A549 treated with AZD9567 at 1 μM for 4 hours (cell line): Measurements from ENCODE around the gene SCN4B. TPM values are rescaled to one million over a fixed set of nuclear protein-coding genes. Genes with fewer than 3 reads are reported as not detected.

Source experiments
- total RNA-seq: library from RNA; stranded (reverse); fragments of 200-300 nt; extraction: Qiagen RNA extraction; gene quantifications from 5 replicates; pipeline ENCODE4 v1.2.3, GENCODE V29; 2022; ENCODE audit not compliant: insufficient read depth

Gene SCN4B
- total RNA-seq = 0.02 to 0.05 TPM (median 0.03 TPM) in 3 of 5 replicates, not detected in the others

GRCh38 chr11:118152552-118153471 is at the start of gene SCN4B:
Gene SCN4B, minus strand, starts transcription at chr11:118152823. Its CDS starts 150 bp downstream, at chr11:118152673.

GRCh38 chr11:118175993-118176777 is 23.6 kb upstream of the SCN4B start, which contains the start of gene SCN2B:
Gene SCN2B, minus strand, starts transcription at chr11:118176639. Its CDS starts 208 bp downstream, at chr11:118176431.

GRCh38 chr11:118086913-118087768 is 65.5 kb downstream of the SCN4B start, which contains the start of gene SMIM35:
Gene SMIM35, minus strand, starts transcription at chr11:118086963. Its CDS starts 206 bp downstream, at chr11:118086757.

Other genes with a start within 250 kb of the SCN4B start
- gene TMPRSS13, start 223.4 kb downstream of the SCN4B start, total RNA-seq = 0.02 to 0.05 TPM in 2 of 5 replicates, not detected in the others
- 0.04 to 0.16 TPM (median 0.08 TPM) in 3 of 5 replicates, not detected in the others for gene IL10RA, start 166.4 kb downstream of the SCN4B start, total RNA-seq
- not detected in 5 replicates for gene TMPRSS4, start 75.7 kb downstream of the SCN4B start, total RNA-seq
- not detected in 5 replicates for gene SMIM35, start 65.9 kb downstream of the SCN4B start, total RNA-seq
- gene SCN2B, start 23.8 kb upstream of the SCN4B start, total RNA-seq = not detected in 5 replicates
- not detected in 5 replicates for gene JAML, start 72.2 kb upstream of the SCN4B start, total RNA-seq
- gene MPZL3, start 99.5 kb upstream of the SCN4B start, total RNA-seq = 0.19 to 0.33 TPM (median 0.26 TPM) in 4 of 5 replicates, not detected in the other
- 0.06 to 0.13 TPM (median 0.07 TPM) in 3 of 5 replicates, not detected in the others for gene MPZL2, start 111.5 kb upstream of the SCN4B start, total RNA-seq
- not detected in 5 replicates for gene CD3E, start 151.9 kb upstream of the SCN4B start, total RNA-seq
- not detected in 5 replicates for gene CD3D, start 189.9 kb upstream of the SCN4B start, total RNA-seq
- gene CD3G, start 191.5 kb upstream of the SCN4B start, total RNA-seq = not detected in 5 replicates
- 8.9 to 12.5 TPM (median 10.0 TPM) in 5 replicates for gene UBE4A, start 206.8 kb upstream of the SCN4B start, total RNA-seq
- gene ATP5MG, start 248.8 kb upstream of the SCN4B start, total RNA-seq = 145 to 210 TPM (median 194 TPM) in 5 replicates